OCI-LY3 (cell line): ENCODE results near the gene RNF112.

ENCODE experiments used
- EZH2phosphoT487 ChIP-seq: fragments of 200-600 bp; shearing (Covaris generic); IDR thresholded peaks from 2 replicates; pipeline ENCODE4 v1.6.1; 2018; ENCODE audit warnings: antibody characterized with exemption, mixed run types, low read depth
- TF ChIP-seq, protein P1 (sequence below): fragments of 200-600, 300-600 bp; sonication (generic); IDR thresholded peaks from 2 replicates; pipeline ENCODE4 v1.5.1; 2014; ENCODE audit warnings: antibody characterized with exemption, low read length, low read depth

- no peak for TF ChIP-seq EZH2phosphoT487
- TF ChIP-seq, protein P1, sequence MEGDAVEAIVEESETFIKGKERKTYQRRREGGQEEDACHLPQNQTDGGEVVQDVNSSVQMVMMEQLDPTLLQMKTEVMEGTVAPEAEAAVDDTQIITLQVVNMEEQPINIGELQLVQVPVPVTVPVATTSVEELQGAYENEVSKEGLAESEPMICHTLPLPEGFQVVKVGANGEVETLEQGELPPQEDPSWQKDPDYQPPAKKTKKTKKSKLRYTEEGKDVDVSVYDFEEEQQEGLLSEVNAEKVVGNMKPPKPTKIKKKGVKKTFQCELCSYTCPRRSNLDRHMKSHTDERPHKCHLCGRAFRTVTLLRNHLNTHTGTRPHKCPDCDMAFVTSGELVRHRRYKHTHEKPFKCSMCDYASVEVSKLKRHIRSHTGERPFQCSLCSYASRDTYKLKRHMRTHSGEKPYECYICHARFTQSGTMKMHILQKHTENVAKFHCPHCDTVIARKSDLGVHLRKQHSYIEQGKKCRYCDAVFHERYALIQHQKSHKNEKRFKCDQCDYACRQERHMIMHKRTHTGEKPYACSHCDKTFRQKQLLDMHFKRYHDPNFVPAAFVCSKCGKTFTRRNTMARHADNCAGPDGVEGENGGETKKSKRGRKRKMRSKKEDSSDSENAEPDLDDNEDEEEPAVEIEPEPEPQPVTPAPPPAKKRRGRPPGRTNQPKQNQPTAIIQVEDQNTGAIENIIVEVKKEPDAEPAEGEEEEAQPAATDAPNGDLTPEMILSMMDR = no peak
These were observed 47.5 kb upstream of the RNF112 start for GRCh38 chr17:19363460-19364035.
